IPS DF 6.9 (cell line): ENCODE results near the gene INSRR.

Source experiments
- DNase-seq: peaks from one replicate; pipeline ENCODE4 v3.0.0-alpha.2; 2013; ENCODE audit warnings: low read depth, low spot score
- H3K27ac ChIP-seq: one replicate; pipeline ENCODE4 v1.5.1; 2013; ENCODE audit warnings: low read length, control low read depth
- H3K27me3 ChIP-seq: 2 replicates; pipeline ENCODE4 v1.6.1; 2013; ENCODE audit warnings: mild to moderate bottlenecking, low read length; ENCODE audit not compliant: control insufficient read depth, insufficient read depth
- H3K36me3 ChIP-seq: 2 replicates; pipeline ENCODE4 v1.6.1; 2013; ENCODE audit warnings: low read length; ENCODE audit not compliant: control insufficient read depth, insufficient read depth
- H3K4me1 ChIP-seq: 2 replicates; pipeline ENCODE4 v1.6.1; 2013; ENCODE audit warnings: low read length; ENCODE audit not compliant: control insufficient read depth, insufficient read depth
- H3K4me3 ChIP-seq: 2 replicates; pipeline ENCODE4 v1.5.1; 2013; ENCODE audit warnings: mild to moderate bottlenecking, low read length
- H3K9me3 ChIP-seq: 2 replicates; pipeline ENCODE4 v1.6.1; 2013; ENCODE audit warnings: low read length, inconsistent platforms; ENCODE audit not compliant: control insufficient read depth, insufficient read depth
- WGBS: extraction: QIAGEN DNeasy Blood & Tissue Kit; methylation state at CpG from one replicate; pipeline ENCODE4 v1.1.7; 2013; ENCODE audit warnings: mixed read lengths, missing lambda C conversion rate; ENCODE audit not compliant: insufficient read length, insufficient coverage; 5-methylcytosine and 5-hydroxymethylcytosine counted together

INSRR gene

GRCh38 chr1:156796340-156797097, 62.4 kb downstream of the INSRR start:
- no peak overlapping the region for H3K27ac ChIP-seq
- H3K36me3 ChIP-seq: peaks cover 27% of the 10 kb centered on the region; the same call in 1 of the 2 replicates
- H3K27me3 ChIP-seq: no peaks in the 10 kb centered on the region
- no peak for DNase-seq
- H3K9me3 ChIP-seq: no peaks in the 10 kb centered on the region
- no peak overlapping the region for H3K4me3 ChIP-seq
- H3K4me1 ChIP-seq: no peaks in the 10 kb centered on the region
- no CpG with 5 or more reads among the region's 8 CpGs for WGBS

- Histone ChIP-seq H3K27me3 (no peaks in the 10 kb centered on the region), H3K4me3 (no peak overlapping the region), H3K27ac (no peak overlapping the region), H3K9me3 (no peaks in the 10 kb centered on the region), H3K36me3 (peaks cover 27% of the 10 kb centered on the region; the same call in 1 of the 2 replicates), H3K4me1 (no peaks in the 10 kb centered on the region)
- DNase-seq: no peak
- no CpG with 5 or more reads among the region's 7 CpGs for WGBS
Observed at GRCh38 chr1:156795787-156796186, 63.1 kb downstream of the INSRR start.

- Histone ChIP-seq H3K4me1 (no peaks in the 10 kb centered on the region), H3K27ac (no peak overlapping the region), H3K27me3 (no peaks in the 10 kb centered on the region), H3K9me3 (no peaks in the 10 kb centered on the region), H3K4me3 (no peak overlapping the region), H3K36me3 (peaks cover 24% of the 10 kb centered on the region; the same call in 1 of the 2 replicates)
- WGBS: no CpG with 5 or more reads among the region's 5 CpGs
- DNase-seq: no peak
Observed at GRCh38 chr1:156795374-156795733, 63.6 kb downstream of the INSRR start.

GRCh38 chr1:156794506-156795373, 64.2 kb downstream of the INSRR start:
- peaks cover 24% of the 10 kb centered on the region; the same call in 1 of the 2 replicates for H3K36me3 ChIP-seq
- H3K27me3 ChIP-seq: no peaks in the 10 kb centered on the region
- no peaks in the 10 kb centered on the region for H3K9me3 ChIP-seq
- WGBS: no CpG with 5 or more reads among the region's 7 CpGs
- no peak for DNase-seq
- no peaks in the 10 kb centered on the region for H3K4me1 ChIP-seq
- H3K4me3 ChIP-seq: no peak overlapping the region
- H3K27ac ChIP-seq: no peak overlapping the region
